Measurements from ENCODE around the gene UBL5.
"Not testable (repeated sequence)": the region's sequence is repeated elsewhere in the genome, so short reads cannot be mapped to it uniquely, and the experiment has no call there.

Gene UBL5

DNA sequence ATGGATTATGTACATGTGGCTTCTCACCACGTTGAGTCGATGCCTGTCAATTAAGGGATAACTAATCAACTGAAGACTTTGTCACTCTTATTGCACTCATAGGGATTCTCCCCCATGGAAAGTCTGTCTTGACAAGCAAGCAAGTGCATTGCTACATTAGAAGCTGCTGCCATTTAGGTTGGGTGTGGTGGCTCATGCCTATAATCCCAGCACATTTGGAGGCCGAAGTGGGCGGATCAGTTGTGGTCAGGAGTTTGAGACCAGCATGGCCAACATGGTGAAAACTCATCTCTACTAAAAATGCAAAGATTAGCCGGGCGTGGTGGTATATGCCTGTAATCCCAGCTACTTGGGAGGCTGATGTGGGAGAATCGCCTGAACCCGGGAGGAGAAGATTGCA is 40.9 kb upstream of the UBL5 start:
- Histone ChIP-seq H3K79me2 (ENCODE audit: control insufficient read depth, insufficient read depth, low read length) (no peaks in the 10 kb centered on the region), H3K27ac (ENCODE audit: low read depth, low read length) (no peak overlapping the region), H3K4ac (ENCODE audit: low read depth, low read length) (no peak overlapping the region), H3K23ac (ENCODE audit: low read length) (no peak overlapping the region), H3K4me2 (ENCODE audit: low read length) (no peak overlapping the region), H4K8ac (ENCODE audit: low read depth, low read length) (no peak overlapping the region), H4K5ac (ENCODE audit: low read length) (no peak overlapping the region), H3K27me3 (ENCODE audit: insufficient read depth, low read length, poor library complexity) (no peaks in the 10 kb centered on the region), H3K56ac (ENCODE audit: low read length) (no peak overlapping the region), H2AK5ac (ENCODE audit: low read length) (no peak overlapping the region), H3K18ac (ENCODE audit: low read length) (no peak overlapping the region), H3K4me1 (ENCODE audit: control insufficient read depth, low read depth, low read length) (peaks cover 5% of the 10 kb centered on the region), H2BK120ac (ENCODE audit: low read depth, low read length) (no peak overlapping the region), H3K36me3 (ENCODE audit: control insufficient read depth, insufficient read depth, low read length) (no peaks in the 10 kb centered on the region), H3K9ac (ENCODE audit: low read length) (no peak overlapping the region), H3K4me3 (ENCODE audit: low read length) (no peak overlapping the region), H3K79me1 (ENCODE audit: low read length) (peaks cover 2% of the 10 kb centered on the region), H2BK5ac (ENCODE audit: low read length) (no peak overlapping the region), H2BK15ac (replicated peaks; ENCODE audit: low read depth) (no peak overlapping the region)
- no CpG with 5 or more reads among the region's 8 CpGs for WGBS (ENCODE audit: extremely low coverage, insufficient coverage, low lambda C conversion rate)
- no peak for DNase-seq

DNA sequence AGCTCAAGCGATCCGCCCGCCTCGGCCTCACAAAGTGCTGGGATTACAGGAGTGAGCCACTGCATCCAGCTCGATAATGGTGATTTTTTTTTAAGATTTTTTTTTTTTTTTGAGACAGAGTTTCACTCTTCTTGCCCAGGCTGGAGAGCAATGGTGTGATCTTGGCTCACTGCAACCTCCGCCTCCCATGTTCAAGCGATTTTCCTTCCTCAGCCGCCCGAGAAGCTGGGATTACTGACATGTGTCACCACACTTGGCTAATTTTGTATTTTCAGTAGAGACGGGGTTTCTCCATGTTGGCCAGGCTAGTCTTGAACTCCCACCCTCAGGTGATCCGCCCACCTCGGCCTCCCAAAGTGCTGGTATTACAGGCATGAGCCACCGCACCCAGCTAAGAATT is 39.1 kb upstream of the UBL5 start:
- H2AK5ac ChIP-seq (ENCODE audit: low read length); H3K27ac ChIP-seq (ENCODE audit: low read depth, low read length); H3K23ac ChIP-seq (ENCODE audit: low read length); H3K79me2 ChIP-seq (ENCODE audit: control insufficient read depth, insufficient read depth, low read length); H3K4me2 ChIP-seq (ENCODE audit: low read length); H3K36me3 ChIP-seq (ENCODE audit: control insufficient read depth, insufficient read depth, low read length); H3K27me3 ChIP-seq (ENCODE audit: insufficient read depth, low read length, poor library complexity); H3K4ac ChIP-seq (ENCODE audit: low read depth, low read length); H3K79me1 ChIP-seq (ENCODE audit: low read length); H3K56ac ChIP-seq (ENCODE audit: low read length); H4K5ac ChIP-seq (ENCODE audit: low read length); H2BK15ac ChIP-seq (replicated peaks; ENCODE audit: low read depth); H3K18ac ChIP-seq (ENCODE audit: low read length); H2BK5ac ChIP-seq (ENCODE audit: low read length); DNase-seq; H3K4me3 ChIP-seq (ENCODE audit: low read length); H2BK120ac ChIP-seq (ENCODE audit: low read depth, low read length); H3K4me1 ChIP-seq (ENCODE audit: control insufficient read depth, low read depth, low read length); H4K8ac ChIP-seq (ENCODE audit: low read depth, low read length); H3K9ac ChIP-seq (ENCODE audit: low read length): not testable (repeated sequence)
- no CpG with 5 or more reads among the region's 13 CpGs for WGBS (ENCODE audit: extremely low coverage, insufficient coverage, low lambda C conversion rate)

DNA sequence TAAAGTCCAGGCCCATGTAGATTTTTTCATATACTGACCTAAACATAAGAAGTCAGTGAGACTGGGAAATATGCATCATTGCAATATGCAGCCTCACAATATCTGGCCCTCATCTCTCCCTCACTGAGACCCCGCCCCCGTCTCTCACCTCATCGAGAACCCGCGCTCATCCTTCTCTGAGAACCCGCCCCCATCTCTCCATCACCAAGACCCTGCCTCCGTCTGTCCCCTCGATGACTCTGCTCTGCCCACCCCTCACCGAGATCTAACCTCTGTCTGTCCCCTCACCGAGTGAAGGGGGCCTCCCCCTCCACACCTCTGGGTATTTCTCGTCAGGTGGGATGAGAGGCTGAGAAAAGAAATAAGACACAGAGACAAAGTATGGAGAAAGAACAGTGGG is 38.7 kb upstream of the UBL5 start:
- Histone ChIP-seq H2BK15ac (replicated peaks; ENCODE audit: low read depth) (no peak overlapping the region), H2BK120ac (ENCODE audit: low read depth, low read length) (no peak overlapping the region), H3K18ac (ENCODE audit: low read length) (no peak overlapping the region), H3K79me2 (ENCODE audit: control insufficient read depth, insufficient read depth, low read length) (no peaks in the 10 kb centered on the region), H3K4me3 (ENCODE audit: low read length) (no peak overlapping the region), H3K4me1 (ENCODE audit: control insufficient read depth, low read depth, low read length) (peaks cover 2% of the 10 kb centered on the region), H2AK5ac (ENCODE audit: low read length) (no peak overlapping the region), H3K9ac (ENCODE audit: low read length) (no peak overlapping the region), H4K8ac (ENCODE audit: low read depth, low read length) (no peak overlapping the region), H3K27ac (ENCODE audit: low read depth, low read length) (no peak overlapping the region), H3K23ac (ENCODE audit: low read length) (no peak overlapping the region), H3K56ac (ENCODE audit: low read length) (no peak overlapping the region), H3K27me3 (ENCODE audit: insufficient read depth, low read length, poor library complexity) (no peaks in the 10 kb centered on the region), H3K36me3 (ENCODE audit: control insufficient read depth, insufficient read depth, low read length) (no peaks in the 10 kb centered on the region), H4K5ac (ENCODE audit: low read length) (no peak overlapping the region), H2BK5ac (ENCODE audit: low read length) (no peak overlapping the region), H3K4me2 (ENCODE audit: low read length) (no peak overlapping the region), H3K4ac (ENCODE audit: low read depth, low read length) (no peak overlapping the region), H3K79me1 (ENCODE audit: low read length) (no peaks in the 10 kb centered on the region)
- WGBS (ENCODE audit: extremely low coverage, insufficient coverage, low lambda C conversion rate) = no CpG with 5 or more reads among the region's 11 CpGs
- peak; percentile 41 for DNase-seq

DNA sequence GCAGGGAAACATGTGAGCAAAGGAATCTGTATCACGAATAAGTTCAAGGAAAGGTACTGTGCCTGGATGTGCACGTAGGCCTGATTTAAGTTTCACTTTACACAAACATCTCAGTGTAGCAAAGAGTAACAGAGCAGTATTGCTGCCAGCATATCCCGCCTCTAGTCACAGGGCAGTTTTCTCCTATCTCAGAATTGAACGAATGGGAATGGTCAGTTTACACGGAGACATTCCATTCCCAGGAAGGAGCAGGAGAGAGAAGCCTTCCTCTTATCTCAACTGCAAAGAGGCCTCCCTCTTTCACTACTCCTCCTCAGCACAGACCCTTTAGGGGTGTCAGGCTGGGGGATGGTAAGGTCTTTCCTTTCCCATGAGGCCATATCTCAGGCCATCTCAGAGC is 38.1 kb upstream of the UBL5 start:
- H3K79me2 ChIP-seq (ENCODE audit: control insufficient read depth, insufficient read depth, low read length); H2BK5ac ChIP-seq (ENCODE audit: low read length); H3K18ac ChIP-seq (ENCODE audit: low read length); H2BK120ac ChIP-seq (ENCODE audit: low read depth, low read length); H3K4ac ChIP-seq (ENCODE audit: low read depth, low read length); H3K27me3 ChIP-seq (ENCODE audit: insufficient read depth, low read length, poor library complexity); H3K4me3 ChIP-seq (ENCODE audit: low read length); H3K79me1 ChIP-seq (ENCODE audit: low read length); H3K23ac ChIP-seq (ENCODE audit: low read length); H3K4me1 ChIP-seq (ENCODE audit: control insufficient read depth, low read depth, low read length); H2AK5ac ChIP-seq (ENCODE audit: low read length); H3K4me2 ChIP-seq (ENCODE audit: low read length); H3K27ac ChIP-seq (ENCODE audit: low read depth, low read length); H2BK15ac ChIP-seq (replicated peaks; ENCODE audit: low read depth); H4K8ac ChIP-seq (ENCODE audit: low read depth, low read length); H3K9ac ChIP-seq (ENCODE audit: low read length); H3K36me3 ChIP-seq (ENCODE audit: control insufficient read depth, insufficient read depth, low read length); H4K5ac ChIP-seq (ENCODE audit: low read length): not testable (repeated sequence)
- DNase-seq = peak; percentile 72
- no CpG with 5 or more reads among the region's 5 CpGs for WGBS (ENCODE audit: extremely low coverage, insufficient coverage, low lambda C conversion rate)
- peak overlapping the region; percentile 52 for H3K56ac ChIP-seq (ENCODE audit: low read length)

DNA sequence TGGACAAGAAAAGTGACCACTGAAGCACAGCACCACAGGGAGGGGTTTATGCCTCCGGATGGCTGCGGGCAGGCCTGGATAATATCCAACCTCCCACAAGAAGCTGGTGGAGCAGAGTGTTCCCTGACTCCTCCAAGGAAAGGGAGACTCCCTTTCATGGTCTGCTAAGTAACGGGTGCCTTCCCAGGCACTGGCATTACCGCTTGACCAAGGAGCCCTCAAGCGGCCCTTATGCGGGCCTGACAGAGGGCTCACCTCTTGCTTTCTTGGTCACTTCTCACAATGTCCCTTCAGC is 36.7 kb upstream of the UBL5 start:
- H2BK5ac ChIP-seq (ENCODE audit: low read length); H3K23ac ChIP-seq (ENCODE audit: low read length); H3K9ac ChIP-seq (ENCODE audit: low read length); H2AK5ac ChIP-seq (ENCODE audit: low read length); H3K36me3 ChIP-seq (ENCODE audit: control insufficient read depth, insufficient read depth, low read length); H3K27me3 ChIP-seq (ENCODE audit: insufficient read depth, low read length, poor library complexity); H3K79me1 ChIP-seq (ENCODE audit: low read length); H3K4ac ChIP-seq (ENCODE audit: low read depth, low read length); H3K4me3 ChIP-seq (ENCODE audit: low read length); H2BK15ac ChIP-seq (replicated peaks; ENCODE audit: low read depth); H3K27ac ChIP-seq (ENCODE audit: low read depth, low read length); H2BK120ac ChIP-seq (ENCODE audit: low read depth, low read length); H4K5ac ChIP-seq (ENCODE audit: low read length); H3K4me2 ChIP-seq (ENCODE audit: low read length); H4K8ac ChIP-seq (ENCODE audit: low read depth, low read length); H3K79me2 ChIP-seq (ENCODE audit: control insufficient read depth, insufficient read depth, low read length); DNase-seq; H3K18ac ChIP-seq (ENCODE audit: low read length); H3K4me1 ChIP-seq (ENCODE audit: control insufficient read depth, low read depth, low read length); H3K56ac ChIP-seq (ENCODE audit: low read length): not testable (repeated sequence)
- no CpG with 5 or more reads among the region's 6 CpGs for WGBS (ENCODE audit: extremely low coverage, insufficient coverage, low lambda C conversion rate)

DNA sequence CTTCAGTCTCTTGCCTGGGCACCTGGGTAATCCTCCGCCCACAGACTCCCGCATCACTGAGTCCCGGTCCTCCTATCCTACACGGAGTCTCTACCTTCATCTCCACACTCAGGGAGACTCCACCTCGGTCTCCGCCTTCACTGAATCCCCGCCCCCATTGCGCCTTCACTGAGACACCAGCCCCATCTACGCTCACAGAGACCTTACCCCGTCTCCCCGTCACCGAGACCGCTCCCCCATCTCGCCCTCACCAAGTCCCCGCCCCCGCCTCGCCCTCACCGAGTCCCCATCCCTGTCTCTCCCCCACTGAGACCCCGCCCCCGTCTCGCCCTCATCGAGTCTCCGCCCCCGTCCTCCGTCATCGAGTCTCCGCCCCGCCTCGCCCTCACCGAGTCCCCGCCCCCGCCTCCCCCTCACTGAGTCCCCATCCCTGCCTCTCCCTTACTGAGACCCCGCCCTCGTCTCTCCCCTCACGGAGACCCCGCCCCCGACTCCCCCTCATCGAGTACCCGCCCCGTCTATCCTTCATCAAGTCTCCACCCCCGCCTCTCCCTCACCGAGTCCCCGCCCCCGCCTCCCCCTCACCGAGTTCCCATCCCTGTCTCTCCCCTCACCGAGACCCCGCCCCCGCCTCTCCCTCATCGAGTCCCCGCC is 36.0 kb upstream of the UBL5 start:
- Histone ChIP-seq H2BK15ac (replicated peaks; ENCODE audit: low read depth) (no peak overlapping the region), H3K23ac (ENCODE audit: low read length) (no peak overlapping the region), H2BK120ac (ENCODE audit: low read depth, low read length) (no peak overlapping the region), H4K8ac (ENCODE audit: low read depth, low read length) (no peak overlapping the region), H3K27ac (ENCODE audit: low read depth, low read length) (peak overlapping the region; percentile 55), H3K4me1 (ENCODE audit: control insufficient read depth, low read depth, low read length) (peaks cover 1% of the 10 kb centered on the region), H3K18ac (ENCODE audit: low read length) (peak overlapping the region; percentile 90), H3K4ac (ENCODE audit: low read depth, low read length) (no peak overlapping the region), H3K36me3 (ENCODE audit: control insufficient read depth, insufficient read depth, low read length) (no peaks in the 10 kb centered on the region), H3K56ac (ENCODE audit: low read length) (peak overlapping the region; percentile 92), H3K9ac (ENCODE audit: low read length) (peak overlapping the region; percentile 72), H3K27me3 (ENCODE audit: insufficient read depth, low read length, poor library complexity) (no peaks in the 10 kb centered on the region), H3K79me1 (ENCODE audit: low read length) (no peaks in the 10 kb centered on the region), H2BK5ac (ENCODE audit: low read length) (no peak overlapping the region), H3K4me3 (ENCODE audit: low read length) (peak overlapping the region; percentile 68), H3K79me2 (ENCODE audit: control insufficient read depth, insufficient read depth, low read length) (no peaks in the 10 kb centered on the region), H4K5ac (ENCODE audit: low read length) (no peak overlapping the region), H3K4me2 (ENCODE audit: low read length) (no peak overlapping the region), H2AK5ac (ENCODE audit: low read length) (no peak overlapping the region)
- no CpG with 5 or more reads among the region's 50 CpGs for WGBS (ENCODE audit: extremely low coverage, insufficient coverage, low lambda C conversion rate)
- peak; percentile 98 for DNase-seq

All from mesendoderm (in vitro differentiated cells).